HG02885 (cell line): Measurements from ENCODE around the gene MUSTN1.

Experiments used
- ATAC-seq: cut with Tn5 transposase; IDR thresholded peaks from one replicate; pipeline ENCODE4 v1.9.1; 2021; ENCODE audit warnings: mild to moderate bottlenecking; ENCODE audit not compliant: unreplicated experiment, poor library complexity

Gene MUSTN1

GRCh38 chr3:52836471-52836845, 1.6 kb upstream of the MUSTN1 start:
- no peak for ATAC-seq

GRCh38 chr3:52835766-52836470, 1.1 kb upstream of the MUSTN1 start:
- ATAC-seq = no peak

GRCh38 chr3:52833202-52833601, 1.6 kb downstream of the MUSTN1 start:
- no peak for ATAC-seq

GRCh38 chr3:52831500-52832301, 3.1 kb downstream of the MUSTN1 start:
- no peak for ATAC-seq

GRCh38 chr3:52830535-52831258, 4.1 kb downstream of the MUSTN1 start, which contains the start of gene ITIH4:
ITIH4 (minus strand) TSS chr3:52830672; CDS start chr3:52830642, 30 bp downstream.
- ATAC-seq = no peak

- no peak for ATAC-seq
Observed at GRCh38 chr3:52829906-52830463, 4.8 kb downstream of the MUSTN1 start.

GRCh38 chr3:52829482-52829881, 5.3 kb downstream of the MUSTN1 start:
- no peak for ATAC-seq

- ATAC-seq = no peak
Observed at GRCh38 chr3:52827866-52828376, 6.9 kb downstream of the MUSTN1 start.

GRCh38 chr3:52827441-52827840, 7.4 kb downstream of the MUSTN1 start:
- no peak for ATAC-seq

- no peak for ATAC-seq
Observed at GRCh38 chr3:52824037-52824436, 10.8 kb downstream of the MUSTN1 start.

- ATAC-seq = no peak
Observed at GRCh38 chr3:52822363-52822762, 12.5 kb downstream of the MUSTN1 start.

- no peak for ATAC-seq
Observed at GRCh38 chr3:52820736-52821135, 14.1 kb downstream of the MUSTN1 start.

GRCh38 chr3:52819936-52820335, 14.9 kb downstream of the MUSTN1 start:
- ATAC-seq = no peak

GRCh38 chr3:52817860-52818259, 17.0 kb downstream of the MUSTN1 start:
- no peak for ATAC-seq

- ATAC-seq = no peak
Observed at GRCh38 chr3:52817221-52817620, 17.6 kb downstream of the MUSTN1 start.

GRCh38 chr3:52816654-52817053, 18.2 kb downstream of the MUSTN1 start:
- ATAC-seq = no peak

GRCh38 chr3:52816199-52816598, 18.6 kb downstream of the MUSTN1 start:
- ATAC-seq = no peak

GRCh38 chr3:52813810-52814209, 21.0 kb downstream of the MUSTN1 start:
- no peak for ATAC-seq

GRCh38 chr3:52811452-52812011, 23.3 kb downstream of the MUSTN1 start:
- ATAC-seq = no peak

GRCh38 chr3:52810923-52811322, 23.9 kb downstream of the MUSTN1 start:
- ATAC-seq = no peak
